ENCODE data around the gene TPP1. TPM values are rescaled to one million over a fixed set of nuclear protein-coding genes. Genes with fewer than 3 reads are reported as not detected.

The TPP1 gene
- total and polyA plus RNA-seq, 2 experiments from 2014 or later: 68.4 to 185 TPM

GRCh38 chr11:6563121-6563619, 56.1 kb downstream of the TPP1 start:
- H3K27me3 ChIP-seq: no peaks in the 10 kb centered on the region
- no peaks in the 10 kb centered on the region for H3K9me3 ChIP-seq (ENCODE audit: low read depth)
- H3K4me1 ChIP-seq (ENCODE audit: insufficient read depth): no peaks in the 10 kb centered on the region
- no peaks in the 10 kb centered on the region for H3K79me2 ChIP-seq
- H3K27ac ChIP-seq: no peak overlapping the region
- H3K4me3 ChIP-seq: no peak overlapping the region
- no peaks in the 10 kb centered on the region for H4K20me1 ChIP-seq (ENCODE audit: insufficient read depth, poor library complexity, severe bottlenecking)
- WGBS (ENCODE audit: low lambda C conversion rate, missing lambda C conversion rate): 96% methylated on average over 4 of the region's 4 CpGs
- H3K9me2 ChIP-seq (replicated peaks; ENCODE audit: insufficient read depth): no peaks in the 10 kb centered on the region
- no peak overlapping the region for H2AFZ ChIP-seq
- no peak for TF ChIP-seq CTCF (IDR thresholded peaks at IDR 0.05; ENCODE audit: poor library complexity)
- no peak for TF ChIP-seq EZH2 (IDR thresholded peaks at IDR 0.05; ENCODE audit: borderline replicate concordance)
- TF ChIP-seq EZH2phosphoT487 (IDR thresholded peaks at IDR 0.05; ENCODE audit: low read depth, severe bottlenecking, unreplicated experiment): no peak
- H3K36me3 ChIP-seq (replicated peaks; ENCODE audit: insufficient read depth, low read depth): no peaks in the 10 kb centered on the region
- no peak overlapping the region for H3K4me2 ChIP-seq
- DNase-seq (ENCODE audit: low spot score): no peak

Other genes with a start within 250 kb of the TPP1 start
- gene SMPD1, start 228.9 kb downstream of the TPP1 start, total RNA-seq: 65.2 and 70.0 TPM in 2 replicates
- 61.7 and 63.0 TPM in 2 replicates for gene SMPD1, start 228.9 kb downstream of the TPP1 start, polyA plus RNA-seq
- 33.0 and 38.3 TPM in 2 replicates for gene APBB1, start 200.3 kb downstream of the TPP1 start, total RNA-seq
- gene APBB1, start 200.3 kb downstream of the TPP1 start, polyA plus RNA-seq: 41.5 and 48.7 TPM in 2 replicates
- gene HPX, start 178.4 kb downstream of the TPP1 start, total RNA-seq: 361 and 367 TPM in 2 replicates
- gene HPX, start 178.4 kb downstream of the TPP1 start, polyA plus RNA-seq: 229 and 358 TPM in 2 replicates
- 18.1 and 26.2 TPM in 2 replicates for gene TRIM3, start 145.5 kb downstream of the TPP1 start, total RNA-seq
- gene TRIM3, start 145.5 kb downstream of the TPP1 start, polyA plus RNA-seq: 31.6 and 35.5 TPM in 2 replicates
- 78.0 and 90.1 TPM in 2 replicates for gene ARFIP2, start 138.1 kb downstream of the TPP1 start, total RNA-seq
- 94.9 and 108 TPM in 2 replicates for gene ARFIP2, start 138.1 kb downstream of the TPP1 start, polyA plus RNA-seq
- gene TIMM10B, start 137.9 kb downstream of the TPP1 start, total RNA-seq: 56.3 and 68.0 TPM in 2 replicates
- gene TIMM10B, start 137.9 kb downstream of the TPP1 start, polyA plus RNA-seq: 52.1 and 65.8 TPM in 2 replicates
- gene DNHD1, start 122.1 kb downstream of the TPP1 start, total RNA-seq: 7.3 and 8.1 TPM in 2 replicates
- 7.1 and 7.9 TPM in 2 replicates for gene DNHD1, start 122.1 kb downstream of the TPP1 start, polyA plus RNA-seq
- 15.3 and 18.0 TPM in 2 replicates for gene RRP8, start 15.8 kb downstream of the TPP1 start, total RNA-seq
- 26.1 and 27.8 TPM in 2 replicates for gene RRP8, start 15.8 kb downstream of the TPP1 start, polyA plus RNA-seq
- 110 and 114 TPM in 2 replicates for gene ILK, start 15.6 kb downstream of the TPP1 start, total RNA-seq
- gene ILK, start 15.6 kb downstream of the TPP1 start, polyA plus RNA-seq: 126 and 135 TPM in 2 replicates
- gene TAF10, start 7.2 kb downstream of the TPP1 start, total RNA-seq: 29.5 and 33.3 TPM in 2 replicates
- 248 and 295 TPM in 2 replicates for gene TAF10, start 7.2 kb downstream of the TPP1 start, polyA plus RNA-seq
- gene DCHS1, start 36.4 kb upstream of the TPP1 start, total RNA-seq: 8.5 and 15.2 TPM in 2 replicates
- 6.3 and 8.0 TPM in 2 replicates for gene DCHS1, start 36.4 kb upstream of the TPP1 start, polyA plus RNA-seq
- gene MRPL17, start 63.9 kb upstream of the TPP1 start, total RNA-seq: 34.5 and 71.9 TPM in 2 replicates
- 62.7 and 71.9 TPM in 2 replicates for gene MRPL17, start 63.9 kb upstream of the TPP1 start, polyA plus RNA-seq
- gene OR2AG2, start 152.6 kb upstream of the TPP1 start, total RNA-seq: 0.12 and 0.27 TPM in 2 replicates
- not detected in 2 replicates for gene OR2AG2, start 152.6 kb upstream of the TPP1 start, polyA plus RNA-seq
- gene OR2AG1, start 163.6 kb upstream of the TPP1 start, total RNA-seq: 0.83 TPM in 1 of 2 replicates, not detected in the other
- not detected in 2 replicates for gene OR2AG1, start 163.6 kb upstream of the TPP1 start, polyA plus RNA-seq
- gene OR6A2, start 180.3 kb upstream of the TPP1 start, total RNA-seq: 0.08 and 0.20 TPM in 2 replicates
- not detected in 2 replicates for gene OR6A2, start 180.3 kb upstream of the TPP1 start, polyA plus RNA-seq
- gene OR10A5, start 226.3 kb upstream of the TPP1 start, total RNA-seq: not detected in 2 replicates
- gene OR10A5, start 226.3 kb upstream of the TPP1 start, polyA plus RNA-seq: not detected in 2 replicates
- gene OR10A2, start 243.6 kb upstream of the TPP1 start, total RNA-seq: not detected in 2 replicates
- gene OR10A2, start 243.6 kb upstream of the TPP1 start, polyA plus RNA-seq: 0.04 and 0.12 TPM in 2 replicates